GM12878 (cell line): ENCODE measurements around the gene ERVV-1. TPM values are rescaled to one million over a fixed set of nuclear protein-coding genes. Genes with fewer than 3 reads are reported as not detected.

Source experiments
- ATAC-seq: fragments of 200-7000 bp; cut with Tn5 transposase; 3 replicates; pipeline ENCODE4 v1.9.1; 2020; ENCODE audit warnings: mild to moderate bottlenecking, moderate library complexity
- BruUV-seq: library from RNA; stranded (reverse); fragments of 400-500 nt; replicated peaks from 2 replicates; lab custom pipeline; 2021; lab: Mats Ljungman, UMichigan
- CTCF ChIA-PET: fragments of 300-600 bp; sonication (Branson Sonifier 250); formaldehyde crosslinking; extraction: SDS; loops from one replicate; lab custom pipeline; 2021; ENCODE audit warnings: inconsistent platforms; lab: Yijun Ruan, JAX
- POLR2A ChIA-PET: fragments of 350-600 bp; formaldehyde crosslinking; extraction: SDS; loops from one replicate; lab custom pipeline; 2021; ENCODE audit warnings: inconsistent platforms; lab: Charles Lee
- RAD21 ChIA-PET: fragments of 300-600 bp; sonication (Branson Sonifier 250); formaldehyde crosslinking; loops from one replicate; lab custom pipeline; 2023; ENCODE audit warnings: antibody characterized with exemption; ENCODE audit not compliant: unreplicated experiment; lab: Charles Lee
- SMC1A ChIA-PET: fragments of 300-600 bp; sonication (Branson Sonifier 250); formaldehyde crosslinking; loops from one replicate; lab custom pipeline; 2023; ENCODE audit not compliant: unreplicated experiment, uncharacterized antibody; lab: Charles Lee
- DNase-seq: peaks from one replicate; pipeline ENCODE4 v3.0.0-alpha.2; 2011; ENCODE audit warnings: low read depth, low spot score
- FAIRE-seq: peaks from 3 replicates; lab custom pipeline; 2011; peaks lifted over from hg19 to GRCh38; lab: Jason Lieb, UNC
- H2AFZ ChIP-seq: 2 replicates; pipeline ENCODE4 v1.6.0; 2011; ENCODE audit warnings: low read depth, low read length, control low read depth; ENCODE audit not compliant: control insufficient read depth
- H3K27ac ChIP-seq: 2 replicates; pipeline ENCODE4 v1.5.1; 2011; ENCODE audit warnings: control low read depth; ENCODE audit not compliant: control insufficient read depth, insufficient read depth
- H3K27me3 ChIP-seq, 2 experiments: replicated peaks in 1 of 2; 2 replicates each; pipeline versions ENCODE4 v1.6.0 to v1.6.1; 2011; ENCODE audit warnings: low read length in 1 of 2; ENCODE audit not compliant: control insufficient read depth in 2 of 2, insufficient read depth in 2 of 2
- H3K36me3 ChIP-seq, 2 experiments: 2 replicates each; pipeline ENCODE4 v1.5.1; 2011; ENCODE audit warnings: low read length in 1 of 2; ENCODE audit not compliant: control insufficient read depth in 2 of 2, insufficient read depth in 2 of 2
- H3K4me1 ChIP-seq: 2 replicates; pipeline ENCODE4 v1.6.1; 2011; ENCODE audit warnings: mild to moderate bottlenecking, low read length, moderate library complexity, mixed read lengths; ENCODE audit not compliant: control insufficient read depth, insufficient read depth
- H3K4me2 ChIP-seq: 2 replicates; pipeline ENCODE4 v1.6.0; 2011; ENCODE audit warnings: control low read depth; ENCODE audit not compliant: control insufficient read depth, insufficient read depth
- H3K4me3 ChIP-seq: fragments of 200-600 bp; sonication (generic); 2 replicates; pipeline ENCODE4 v1.5.1; 2016
- H3K79me2 ChIP-seq: 2 replicates; pipeline ENCODE4 v1.6.0; 2011; ENCODE audit warnings: low read length; ENCODE audit not compliant: control insufficient read depth, insufficient read depth
- H3K9ac ChIP-seq: 2 replicates; pipeline ENCODE4 v1.8.0; 2011; ENCODE audit warnings: low read length, control low read depth, mixed read lengths; ENCODE audit not compliant: control insufficient read depth, insufficient read depth
- H3K9me3 ChIP-seq: replicated peaks from 3 replicates; pipeline ENCODE4 v1.5.1; 2011; ENCODE audit warnings: mild to moderate bottlenecking, low read length; ENCODE audit not compliant: control insufficient read depth, insufficient read depth
- H4K20me1 ChIP-seq: 2 replicates; pipeline ENCODE4 v1.6.0; 2011; ENCODE audit not compliant: control insufficient read depth, insufficient read depth
- BHLHE40 ChIP-seq, 2 experiments: fragments of 450-650 bp in 1 of 2; IDR thresholded peaks; 2 replicates each; pipeline ENCODE4 v1.6.1; 2011 to 2017; ENCODE audit warnings: low read depth in 2 of 2, borderline replicate concordance in 1 of 2, improper control_type of control experiment in 1 of 2, low read length in 1 of 2, mild to moderate bottlenecking in 1 of 2
- CBX5 ChIP-seq: sonication (generic); IDR thresholded peaks from 2 replicates; pipeline ENCODE4 v1.6.1; 2016; ENCODE audit warnings: low read depth, moderate library complexity, mild to moderate bottlenecking, inconsistent platforms
- JUND ChIP-seq: IDR thresholded peaks from 2 replicates; pipeline ENCODE4 v1.6.1; 2012; ENCODE audit warnings: low read depth, mild to moderate bottlenecking, low read length, improper control_type of control experiment, moderate library complexity
- RELA ChIP-seq: fragments of 450-650 bp; IDR thresholded peaks from 2 replicates; pipeline ENCODE4 v1.8.0; 2014; ENCODE audit warnings: borderline replicate concordance; ENCODE audit not compliant: partially characterized antibody
- RELB ChIP-seq: fragments of 450-650 bp; IDR thresholded peaks from 2 replicates; pipeline ENCODE4 v1.6.1; 2017; ENCODE audit warnings: low read depth, mild to moderate bottlenecking, moderate library complexity
- STAT3 ChIP-seq: IDR thresholded peaks from 2 replicates; pipeline ENCODE4 v1.6.1; 2011; ENCODE audit warnings: low read depth, low read length, improper control_type of control experiment
- TAF1 ChIP-seq: IDR thresholded peaks from 2 replicates; pipeline ENCODE4 v1.6.1; 2011; ENCODE audit warnings: mild to moderate bottlenecking, low read depth, low read length, borderline replicate concordance
- TCF3 ChIP-seq: IDR thresholded peaks from 2 replicates; pipeline ENCODE4 v1.6.1; 2012; ENCODE audit warnings: low read depth, mild to moderate bottlenecking, low read length, borderline replicate concordance; ENCODE audit not compliant: insufficient read depth
- USF1 ChIP-seq: IDR thresholded peaks from 2 replicates; pipeline ENCODE4 v1.6.1; 2011; ENCODE audit warnings: borderline replicate concordance, low read depth, mild to moderate bottlenecking, moderate library complexity, mixed read lengths, low read length; ENCODE audit not compliant: insufficient read depth; ENCODE audit errors: extremely low read length
- WGBS: methylation state at CpG from one replicate; pipeline ENCODE4 v1.1.6; 2016; ENCODE audit warnings: low lambda C conversion rate; ENCODE audit not compliant: insufficient replicate concordance, insufficient coverage; ENCODE audit errors: missing lambda C conversion rate; 5-methylcytosine and 5-hydroxymethylcytosine counted together
- in situ Hi-C: fragments of 300-500 bp; cut with MboI; formaldehyde crosslinking; loops from 9 replicates; pipeline ENCODE4 v1.14.3; 2018; ENCODE audit warnings: mixed read lengths
- intact Hi-C: fragments of 100-400 bp; cut with micrococcal nuclease; formaldehyde crosslinking; loops from one replicate; pipeline ENCODE4 v1.14.2; 2022; ENCODE audit not compliant: unreplicated experiment
- polyA plus RNA-seq, 11 experiments: library from polyadenylated mRNA; depleted of rRNA in 4 of 11; unstranded in 6 of 11; stranded (reverse) in 5 of 11; fragments of >200 nt; fragmentation: Nextera tagmentation in 4 of 11; fragmentation: Illumina TruSeq in 1 of 11; extraction: Ambion mirVana in 4 of 11; extraction: Trizol in 1 of 11; gene quantifications; 1 replicate in 1 of 11; 2 replicates in 10 of 11; pipeline versions ENCODE4 v1.2.1 to v1.2.3, GENCODE V29; 2011 to 2016; ENCODE audit warnings: inconsistent platforms in 2 of 11, missing spikeins in 2 of 11, low read depth in 1 of 11
- total RNA-seq, 4 experiments: library from RNA; depleted of rRNA in 3 of 4; stranded (reverse); fragments of >200 nt in 3 of 4; fragmentation: Illumina TruSeq in 1 of 4; extraction: Trizol in 1 of 4; gene quantifications; 2 replicates each; pipeline versions ENCODE4 v1.2.1 to v1.2.3, GENCODE V29; 2013 to 2021

Gene ERVV-1
- total and polyA plus RNA-seq, 10 of the 15 experiments (the other 5 are each of a cell fraction or from before 2014, with no cell fraction given) = 0.05 TPM; not detected in 9

- intact Hi-C loops = no loop called here
- no peaks in the 10 kb centered on the region for H3K27me3 ChIP-seq
- no peak overlapping the region for H3K4me3 ChIP-seq
- WGBS = 18% methylated on average over 7 of the region's 7 CpGs
- H3K4me1 ChIP-seq = no peaks in the 10 kb centered on the region
- TF ChIP-seq STAT3 = no peak
- TF ChIP-seq TCF3 = no peak
- TF ChIP-seq BHLHE40 (IDR thresholded peaks at IDR 0.05; ENCODE audit: borderline replicate concordance in 1 of 2, low read depth in 2 of 2, low read length in 1 of 2) = peak in 1 of 2 experiments; percentile 47; a peak in 1 of 4 replicates
- TF ChIP-seq RELA = no peak
- TF ChIP-seq JUND = no peak
- no peak for TF ChIP-seq CBX5
- TF ChIP-seq RELB = no peak
- no peak for TF ChIP-seq TAF1
- TF ChIP-seq USF1 = no peak
- TF ChIP-seq, all 136 proteins: peak for 1
- ChIA-PET CTCF (interaction anchor here (1.1 kb wide), 1 partner anchor 95 kb away, joined by 3 read pairs; no protein-coding TSS in a partner anchor), SMC1A (interaction anchor here (1.6 kb wide), 1 partner anchor 13 kb away, joined by 3 read pairs; no protein-coding TSS in a partner anchor), POLR2A (no interaction called here), RAD21 (no interaction called here)
- Histone ChIP-seq H4K20me1 (no peaks in the 10 kb centered on the region), H3K4me2 (no peak overlapping the region), H3K79me2 (no peaks in the 10 kb centered on the region), H3K9ac (no peak overlapping the region), H2AFZ (no peak overlapping the region), H3K27ac (no peak overlapping the region), H3K9me3 (no peaks in the 10 kb centered on the region; the same call in 1 of the 3 replicates), H3K36me3 (no peaks in the 10 kb centered on the region)
- ATAC-seq (no peak), FAIRE-seq (no peak), DNase-seq (no peak)
- no TSS peak for BruUV-seq
- in situ Hi-C loops = no loop called here
Observed at GRCh38 chr19:53007200-53007599, 6.5 kb upstream of the ERVV-1 start.
